Epithelial cell of esophagus (primary cell): ENCODE measurements around the gene APOL4.

Source experiments
- DNase-seq: peaks from one replicate; pipeline ENCODE4 v3.0.0; 2010; ENCODE audit warnings: low read depth
- H3K4me3 ChIP-seq: 2 replicates; pipeline ENCODE4 v1.5.1; 2011; ENCODE audit warnings: mild to moderate bottlenecking, low read length, control low read depth
- TF ChIP-seq, protein P1 (sequence below): IDR thresholded peaks from 2 replicates; pipeline ENCODE4 v1.5.1; 2011; ENCODE audit warnings: low read depth, mild to moderate bottlenecking, low read length, control low read depth, inconsistent platforms; ENCODE audit not compliant: insufficient read depth; ENCODE audit errors: missing control alignments

APOL4 gene

DNA sequence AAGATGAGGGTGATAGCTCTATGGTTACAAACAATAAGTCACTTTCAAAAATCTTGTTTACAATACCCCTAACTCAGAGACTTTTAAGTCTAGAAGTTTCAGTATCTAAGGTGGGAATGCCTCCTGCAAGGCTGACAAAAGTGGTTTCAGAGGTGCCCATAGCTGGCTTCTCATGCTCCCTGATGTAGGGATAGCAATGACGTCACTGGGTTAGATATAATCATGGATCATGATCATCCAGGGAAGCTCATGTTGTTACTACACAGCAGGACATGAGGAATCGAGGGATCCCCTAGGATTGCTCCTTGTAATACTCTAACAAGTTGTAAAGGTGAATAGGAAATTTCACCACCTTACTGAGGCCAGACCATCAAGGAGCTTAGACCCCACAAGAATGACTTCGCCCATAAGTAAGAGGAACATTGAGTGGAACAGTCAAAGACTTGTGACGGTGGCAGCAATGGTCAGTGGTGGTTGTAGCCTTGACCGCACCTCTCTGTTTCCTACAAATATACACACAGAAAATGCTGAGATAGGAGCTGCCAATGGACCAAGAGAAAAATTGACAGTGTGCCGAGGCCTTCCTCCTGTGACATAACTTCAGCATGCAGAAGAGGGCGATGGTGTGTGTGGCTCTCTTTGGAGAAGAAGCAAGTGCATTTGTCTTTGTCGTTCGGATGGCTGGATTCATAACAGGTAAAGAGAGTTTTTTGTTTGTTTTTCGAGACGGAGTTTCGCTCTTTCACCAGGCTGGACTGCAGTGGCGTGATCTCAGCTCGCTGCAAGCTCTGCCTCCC is 15.6 kb downstream of the APOL4 start:
- no peak overlapping the region for H3K4me3 ChIP-seq
- no peak for DNase-seq
- TF ChIP-seq, protein P1, sequence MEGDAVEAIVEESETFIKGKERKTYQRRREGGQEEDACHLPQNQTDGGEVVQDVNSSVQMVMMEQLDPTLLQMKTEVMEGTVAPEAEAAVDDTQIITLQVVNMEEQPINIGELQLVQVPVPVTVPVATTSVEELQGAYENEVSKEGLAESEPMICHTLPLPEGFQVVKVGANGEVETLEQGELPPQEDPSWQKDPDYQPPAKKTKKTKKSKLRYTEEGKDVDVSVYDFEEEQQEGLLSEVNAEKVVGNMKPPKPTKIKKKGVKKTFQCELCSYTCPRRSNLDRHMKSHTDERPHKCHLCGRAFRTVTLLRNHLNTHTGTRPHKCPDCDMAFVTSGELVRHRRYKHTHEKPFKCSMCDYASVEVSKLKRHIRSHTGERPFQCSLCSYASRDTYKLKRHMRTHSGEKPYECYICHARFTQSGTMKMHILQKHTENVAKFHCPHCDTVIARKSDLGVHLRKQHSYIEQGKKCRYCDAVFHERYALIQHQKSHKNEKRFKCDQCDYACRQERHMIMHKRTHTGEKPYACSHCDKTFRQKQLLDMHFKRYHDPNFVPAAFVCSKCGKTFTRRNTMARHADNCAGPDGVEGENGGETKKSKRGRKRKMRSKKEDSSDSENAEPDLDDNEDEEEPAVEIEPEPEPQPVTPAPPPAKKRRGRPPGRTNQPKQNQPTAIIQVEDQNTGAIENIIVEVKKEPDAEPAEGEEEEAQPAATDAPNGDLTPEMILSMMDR: peak; percentile 19

DNA sequence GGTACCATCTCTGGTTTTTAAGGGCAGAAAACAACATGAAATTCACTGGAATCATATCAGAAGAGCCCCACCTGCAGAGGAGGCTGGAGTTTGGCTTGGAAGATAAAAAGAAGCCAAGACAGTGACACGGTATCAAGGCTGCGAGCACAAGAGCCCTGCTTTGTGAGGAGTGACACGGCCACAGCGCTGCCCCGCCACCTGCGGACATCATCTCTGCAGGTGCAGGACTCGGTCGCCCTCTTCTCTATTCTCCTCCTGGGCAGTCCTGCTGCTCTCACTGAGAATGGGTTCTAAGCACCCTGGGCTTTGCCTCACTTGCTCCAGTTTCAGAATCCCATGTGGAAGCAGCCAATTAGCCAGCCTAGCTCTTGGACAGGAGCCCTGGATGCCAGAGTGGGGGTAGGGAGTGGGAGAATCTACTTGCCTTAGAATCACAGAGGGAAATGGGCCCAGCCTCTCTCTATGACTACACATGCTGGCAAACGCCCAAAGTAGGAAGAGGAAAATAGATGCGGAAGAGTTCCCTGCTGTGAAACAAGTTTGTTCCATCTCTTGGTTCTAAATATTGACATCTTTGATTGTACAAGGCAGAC is 17.1 kb downstream of the APOL4 start:
- TF ChIP-seq, protein P1: no peak
- no peak for DNase-seq
- no peak overlapping the region for H3K4me3 ChIP-seq

DNA sequence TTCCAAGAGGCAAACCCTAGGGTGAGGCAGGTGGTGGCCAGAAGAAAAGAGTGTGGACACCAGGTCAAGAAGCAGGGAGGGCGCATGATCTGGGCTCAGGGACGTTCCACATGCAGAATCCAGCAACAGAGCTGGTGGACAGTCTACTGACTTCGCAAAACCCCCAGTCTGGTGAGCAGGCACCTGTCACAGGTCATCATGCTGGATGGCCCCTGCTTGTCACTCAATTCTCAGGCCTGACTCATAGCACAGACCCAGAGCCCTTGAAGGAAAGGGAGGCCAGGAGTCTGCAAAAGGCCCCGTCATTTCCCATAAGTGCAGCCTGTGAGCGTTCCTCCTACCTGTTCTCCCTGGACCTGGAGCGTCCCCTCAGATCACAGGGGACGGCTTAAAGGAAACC is 18.2 kb downstream of the APOL4 start:
- no peak for DNase-seq
- H3K4me3 ChIP-seq: no peak overlapping the region
- TF ChIP-seq, protein P1: no peak

DNA sequence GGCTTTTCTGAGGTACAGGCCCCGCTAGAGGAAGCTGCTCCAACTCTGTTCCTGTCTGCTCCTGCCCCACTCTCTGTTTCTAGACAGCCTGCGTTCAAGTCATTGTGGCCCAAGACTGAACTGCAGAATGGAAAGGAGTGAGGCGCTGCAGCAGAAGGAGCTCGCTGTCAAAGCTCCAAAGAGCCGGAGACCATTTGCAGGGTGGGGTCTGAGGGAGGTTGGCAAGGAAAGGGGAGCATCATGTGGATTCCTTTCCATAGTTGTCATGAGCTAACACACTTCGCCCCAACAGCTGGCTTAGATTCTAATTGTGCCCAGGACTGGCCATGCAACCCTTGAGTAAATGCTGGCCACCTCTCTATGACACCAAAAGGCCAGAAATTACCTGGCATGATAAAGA is 18.8 kb downstream of the APOL4 start:
- no peak for DNase-seq
- no peak overlapping the region for H3K4me3 ChIP-seq
- TF ChIP-seq, protein P1: no peak

DNA sequence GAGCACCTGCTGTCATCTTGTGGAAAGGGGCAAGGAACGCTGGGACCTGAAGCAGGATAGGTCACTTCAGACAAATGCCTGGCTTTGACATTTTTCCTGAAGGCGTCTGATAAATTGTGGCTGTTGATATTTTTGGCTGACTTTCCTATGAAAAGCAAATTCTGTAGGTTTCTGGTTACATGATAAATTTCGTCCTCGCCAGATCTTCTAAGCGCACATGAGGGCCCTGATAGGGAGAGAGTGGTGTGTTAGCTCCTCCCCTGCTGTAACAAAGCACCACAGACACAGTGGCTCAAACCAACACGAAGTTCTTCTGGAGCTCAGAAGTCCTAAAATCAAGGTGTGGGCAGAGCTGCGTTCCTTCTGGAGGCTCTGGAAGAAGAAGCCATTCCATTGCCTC is 19.6 kb downstream of the APOL4 start:
- TF ChIP-seq, protein P1: no peak
- no peak overlapping the region for H3K4me3 ChIP-seq
- no peak for DNase-seq

DNA sequence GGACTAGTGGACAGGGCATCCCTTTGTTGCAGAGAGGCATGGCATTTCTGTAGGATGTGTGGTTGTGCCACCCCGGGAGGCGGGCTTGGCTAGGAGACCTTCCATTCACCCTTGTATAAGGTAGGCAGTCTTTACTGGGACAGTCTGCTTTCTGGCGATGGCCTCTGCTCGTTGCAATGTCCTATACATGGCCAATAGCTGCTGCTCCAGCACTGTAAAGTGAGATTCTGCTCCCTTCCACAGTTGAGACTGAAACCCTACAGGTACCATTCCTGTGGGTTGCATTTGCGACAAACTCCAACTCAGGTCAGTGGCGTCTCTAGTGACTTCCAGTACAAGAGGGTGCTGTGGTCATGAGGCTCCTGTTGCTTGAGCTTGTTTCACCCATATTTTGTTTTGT is 20.7 kb downstream of the APOL4 start:
- H3K4me3 ChIP-seq: no peak overlapping the region
- no peak for DNase-seq
- TF ChIP-seq, protein P1: no peak
